K562 (cell line): ENCODE results near the gene FAM174C. TPM values are rescaled to one million over a fixed set of nuclear protein-coding genes. Genes with fewer than 3 reads are reported as not detected.

ENCODE experiments used
- CTBP1 ChIP-seq: fragments of 450-650 bp; IDR thresholded peaks from 2 replicates; pipeline ENCODE4 v1.6.1; 2016; ENCODE audit warnings: borderline replicate concordance
- E2F8 ChIP-seq: fragments of 450-650 bp; IDR thresholded peaks from 2 replicates; pipeline ENCODE4 v1.7.1; 2018; ENCODE audit warnings: mild to moderate bottlenecking, low read depth; ENCODE audit not compliant: partially characterized antibody
- EGR1 ChIP-seq: fragments of 450-650 bp; conservative IDR thresholded peaks from 2 replicates; pipeline ENCODE4 v1.6.1; 2017; ENCODE audit warnings: mild to moderate bottlenecking
- EP400 ChIP-seq: fragments of 450-650 bp; IDR thresholded peaks from 2 replicates; pipeline ENCODE4 v1.6.1; 2017; ENCODE audit warnings: antibody characterized with exemption, mild to moderate bottlenecking, moderate library complexity
- ETV6 ChIP-seq, 3 experiments: fragments of 150-350 bp in 1 of 3; sonication (generic) in 1 of 3; formaldehyde crosslinking in 1 of 3; IDR thresholded peaks; 2 replicates each; pipeline versions ENCODE4 v1.6.1 to v1.8.0; 2014 to 2022; ENCODE audit warnings: borderline replicate concordance in 2 of 3, low read depth in 2 of 3, antibody characterized with exemption in 1 of 3, low read length in 1 of 3, mild to moderate bottlenecking in 1 of 3, missing genetic modification reagents in 1 of 3
- KAT7 ChIP-seq: sonication (generic); formaldehyde crosslinking; IDR thresholded peaks from 2 replicates; pipeline ENCODE4 v1.8.0; 2022; ENCODE audit warnings: missing genetic modification reagents, mild to moderate bottlenecking, borderline replicate concordance
- MIER1 ChIP-seq: fragments of 450-650 bp; IDR thresholded peaks from 2 replicates; pipeline ENCODE4 v1.6.1; 2016; ENCODE audit warnings: antibody characterized with exemption, mild to moderate bottlenecking, low read depth
- NFE2 ChIP-seq: IDR thresholded peaks from 2 replicates; pipeline ENCODE4 v1.6.1; 2014; ENCODE audit warnings: antibody characterized with exemption, low read depth
- PHTF2 ChIP-seq: fragments of 250-450 bp; sonication (Bioruptor Pico); IDR thresholded peaks from 2 replicates; pipeline ENCODE4 v1.5.0; 2021; ENCODE audit warnings: mild to moderate bottlenecking
- POLR2G ChIP-seq: fragments of 200-400 bp; formaldehyde crosslinking; IDR thresholded peaks from 2 replicates; pipeline ENCODE4 v1.6.1; 2017; ENCODE audit warnings: low read depth, mild to moderate bottlenecking, antibody characterized with exemption, low read length, moderate library complexity
- RBM17 ChIP-seq: fragments of 200-400 bp; formaldehyde crosslinking; IDR thresholded peaks from 2 replicates; pipeline ENCODE4 v1.6.1; 2017; ENCODE audit warnings: low read depth, mild to moderate bottlenecking, low read length, borderline replicate concordance
- ZKSCAN3 ChIP-seq: fragments of 250-450 bp; sonication (Bioruptor Pico); IDR thresholded peaks from 2 replicates; pipeline ENCODE4 v1.4.0; 2020
- ZNF280A ChIP-seq: fragments of 450-650 bp; IDR thresholded peaks from 2 replicates; pipeline ENCODE4 v1.6.1; 2018; ENCODE audit warnings: mild to moderate bottlenecking, low read depth; ENCODE audit not compliant: partially characterized antibody
- ZNF324 ChIP-seq: fragments of 250-450 bp; sonication (Bioruptor Pico); IDR thresholded peaks from 2 replicates; pipeline ENCODE4 v1.4.0; 2020; ENCODE audit warnings: mild to moderate bottlenecking
- ZNF699 ChIP-seq: fragments of 250-450 bp; sonication (Bioruptor Pico); IDR thresholded peaks from 2 replicates; pipeline ENCODE4 v1.8.0; 2021; ENCODE audit warnings: mild to moderate bottlenecking, moderate library complexity; ENCODE audit not compliant: insufficient replicate concordance
- polyA plus RNA-seq, 8 experiments: library from polyadenylated mRNA; depleted of rRNA in 4 of 8; stranded (reverse) in 5 of 8; unstranded in 3 of 8; fragments of >200 nt; fragmentation: Nextera tagmentation in 2 of 8; fragmentation: Illumina TruSeq in 1 of 8; extraction: Ambion mirVana in 2 of 8; extraction: Trizol in 1 of 8; gene quantifications; 2 replicates each; pipeline versions ENCODE4 v1.2.1 to v1.2.3, GENCODE V29; 2011 to 2014; ENCODE audit warnings: inconsistent platforms in 1 of 8, missing spikeins in 1 of 8
- total RNA-seq, 7 experiments: library from RNA; depleted of rRNA in 6 of 7; stranded (reverse); fragments of >200 nt in 6 of 7; fragmentation: Illumina TruSeq in 2 of 7; extraction: Trizol in 2 of 7; gene quantifications; 2 replicates each; pipeline versions ENCODE4 v1.2.1 to v1.2.3, GENCODE V29; 2011 to 2021; ENCODE audit warnings: low replicate concordance in 1 of 7
- TF ChIP-seq, protein P1 (sequence below), 2 experiments: fragments of 450-650 bp; IDR thresholded peaks; 2 replicates each; pipeline ENCODE4 v1.6.1; 2018; ENCODE audit warnings: mild to moderate bottlenecking in 2 of 2, low read depth in 1 of 2; ENCODE audit not compliant: partially characterized antibody in 2 of 2

FAM174C gene
- total and polyA plus RNA-seq, 9 of the 15 experiments (the other 6 are each of a cell fraction or from before 2014, with no cell fraction given): 0.66 to 89.6 (median 20.3) TPM

- TF ChIP-seq ETV6 (IDR thresholded peaks at IDR 0.05; ENCODE audit: borderline replicate concordance in 1 of 2, low read depth in 2 of 2, low read length in 1 of 2) (no peak), ETV6 (CRISPR knock-in tag; IDR thresholded peaks at IDR 0.05; ENCODE audit: borderline replicate concordance) (no peak), ZKSCAN3 (no peak), CTBP1 (peak; percentile 95), RBM17 (no peak), E2F8 (peak; percentile 30), ZNF324 (CRISPR knock-in tag) (no peak), MIER1 (no peak), ZNF280A (no peak), EP400 (peak; percentile 84; the same call in 1 of the 2 replicates), PHTF2 (CRISPR knock-in tag) (no peak), ZNF699 (CRISPR knock-in tag) (no peak), POLR2G (peak; percentile 84), NFE2 (no peak), KAT7 (CRISPR knock-in tag) (no peak; the same call in 1 of the 2 replicates), EGR1 (no peak)
- TF ChIP-seq, protein P1, sequence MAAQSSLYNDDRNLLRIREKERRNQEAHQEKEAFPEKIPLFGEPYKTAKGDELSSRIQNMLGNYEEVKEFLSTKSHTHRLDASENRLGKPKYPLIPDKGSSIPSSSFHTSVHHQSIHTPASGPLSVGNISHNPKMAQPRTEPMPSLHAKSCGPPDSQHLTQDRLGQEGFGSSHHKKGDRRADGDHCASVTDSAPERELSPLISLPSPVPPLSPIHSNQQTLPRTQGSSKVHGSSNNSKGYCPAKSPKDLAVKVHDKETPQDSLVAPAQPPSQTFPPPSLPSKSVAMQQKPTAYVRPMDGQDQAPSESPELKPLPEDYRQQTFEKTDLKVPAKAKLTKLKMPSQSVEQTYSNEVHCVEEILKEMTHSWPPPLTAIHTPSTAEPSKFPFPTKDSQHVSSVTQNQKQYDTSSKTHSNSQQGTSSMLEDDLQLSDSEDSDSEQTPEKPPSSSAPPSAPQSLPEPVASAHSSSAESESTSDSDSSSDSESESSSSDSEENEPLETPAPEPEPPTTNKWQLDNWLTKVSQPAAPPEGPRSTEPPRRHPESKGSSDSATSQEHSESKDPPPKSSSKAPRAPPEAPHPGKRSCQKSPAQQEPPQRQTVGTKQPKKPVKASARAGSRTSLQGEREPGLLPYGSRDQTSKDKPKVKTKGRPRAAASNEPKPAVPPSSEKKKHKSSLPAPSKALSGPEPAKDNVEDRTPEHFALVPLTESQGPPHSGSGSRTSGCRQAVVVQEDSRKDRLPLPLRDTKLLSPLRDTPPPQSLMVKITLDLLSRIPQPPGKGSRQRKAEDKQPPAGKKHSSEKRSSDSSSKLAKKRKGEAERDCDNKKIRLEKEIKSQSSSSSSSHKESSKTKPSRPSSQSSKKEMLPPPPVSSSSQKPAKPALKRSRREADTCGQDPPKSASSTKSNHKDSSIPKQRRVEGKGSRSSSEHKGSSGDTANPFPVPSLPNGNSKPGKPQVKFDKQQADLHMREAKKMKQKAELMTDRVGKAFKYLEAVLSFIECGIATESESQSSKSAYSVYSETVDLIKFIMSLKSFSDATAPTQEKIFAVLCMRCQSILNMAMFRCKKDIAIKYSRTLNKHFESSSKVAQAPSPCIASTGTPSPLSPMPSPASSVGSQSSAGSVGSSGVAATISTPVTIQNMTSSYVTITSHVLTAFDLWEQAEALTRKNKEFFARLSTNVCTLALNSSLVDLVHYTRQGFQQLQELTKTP (IDR thresholded peaks at IDR 0.05; ENCODE audit: low read depth in 1 of 2, partially characterized antibody in 2 of 2): no peak
Observed at GRCh38 chr19:1275260-1275975, at the start of gene FAM174C (continued).
